Effector CD4-positive, alpha-beta T cell (primary cell): ENCODE results near the gene FOXQ1.
"Not testable (repeated sequence)": the region's sequence is repeated elsewhere in the genome, so short reads cannot be mapped to it uniquely, and the experiment has no call there.

ENCODE experiments used
- DNase-seq: peaks from one replicate; pipeline ENCODE4 v3.0.0-alpha.2; 2020

FOXQ1 gene

DNA sequence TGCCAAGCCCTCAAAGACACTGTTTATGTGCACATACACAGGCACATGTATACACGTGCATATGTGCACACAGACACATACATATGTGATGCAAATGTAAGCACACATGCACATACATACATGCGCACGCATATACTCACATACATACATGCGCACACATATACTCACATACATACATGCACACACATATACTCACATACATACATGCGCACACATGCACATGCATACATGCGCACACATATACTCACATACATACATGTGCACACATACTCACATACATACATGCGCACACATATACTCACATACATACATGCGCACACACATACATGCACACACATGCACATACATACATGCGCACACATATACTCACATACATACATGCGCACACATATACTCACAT is 20.5 kb upstream of the FOXQ1 start:
- DNase-seq = no peak

DNA sequence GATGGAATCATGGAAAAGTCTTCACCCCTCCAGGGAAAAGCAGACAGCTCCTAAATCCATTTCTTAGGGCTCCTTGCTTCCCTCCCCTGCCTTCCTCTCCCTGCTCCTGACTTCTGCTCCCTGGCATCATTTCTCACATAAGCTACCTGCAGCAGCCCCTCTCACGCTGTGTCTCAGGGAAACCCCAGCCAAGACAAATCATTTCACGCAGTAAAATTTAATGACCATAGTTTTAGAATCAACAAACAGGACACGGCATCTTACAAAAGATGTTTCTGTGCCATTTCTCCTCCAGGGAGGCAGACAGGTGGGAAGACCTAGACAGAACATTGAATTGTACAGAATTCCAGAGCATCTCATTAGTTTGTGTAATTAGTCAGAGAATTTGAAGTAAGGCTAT is 16.5 kb upstream of the FOXQ1 start:
- DNase-seq = no peak

DNA sequence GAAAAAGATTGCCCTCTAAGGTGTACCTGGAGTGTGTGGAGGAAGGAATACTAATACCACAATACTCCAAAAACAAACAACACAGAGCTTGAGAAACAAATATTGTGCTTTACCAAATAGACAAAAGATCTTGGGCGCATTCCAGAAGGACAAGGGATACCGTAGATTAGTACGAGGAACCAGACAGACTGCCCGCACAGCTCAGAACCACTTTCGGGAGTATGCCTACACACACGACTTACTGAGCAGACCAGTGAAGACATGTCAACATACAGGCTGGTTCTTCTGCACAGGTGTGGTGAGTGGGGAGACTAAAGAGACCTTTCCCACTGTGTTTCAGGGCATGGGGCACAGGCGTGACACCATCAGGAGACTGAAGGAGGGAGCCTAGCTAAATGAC is 15.8 kb upstream of the FOXQ1 start:
- DNase-seq = no peak

DNA sequence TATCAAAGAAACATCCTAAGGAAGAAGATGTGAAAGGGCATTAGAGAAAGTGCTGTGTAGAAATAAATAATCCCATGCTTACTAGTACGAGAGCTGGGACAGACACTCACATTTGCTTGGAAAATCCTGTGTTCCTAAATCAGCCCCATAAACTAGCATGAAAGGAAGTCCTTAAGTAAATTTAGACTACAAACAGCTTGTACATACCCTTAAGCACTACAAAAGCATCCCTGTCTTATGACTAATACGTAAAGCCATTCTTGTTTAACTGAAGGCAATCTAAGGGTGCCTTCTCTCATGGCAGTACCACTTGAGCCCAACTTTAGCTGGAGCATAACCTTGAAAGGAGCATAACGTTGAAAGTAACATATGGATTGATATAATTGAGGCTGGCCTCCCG is 15.4 kb upstream of the FOXQ1 start:
- no peak for DNase-seq

DNA sequence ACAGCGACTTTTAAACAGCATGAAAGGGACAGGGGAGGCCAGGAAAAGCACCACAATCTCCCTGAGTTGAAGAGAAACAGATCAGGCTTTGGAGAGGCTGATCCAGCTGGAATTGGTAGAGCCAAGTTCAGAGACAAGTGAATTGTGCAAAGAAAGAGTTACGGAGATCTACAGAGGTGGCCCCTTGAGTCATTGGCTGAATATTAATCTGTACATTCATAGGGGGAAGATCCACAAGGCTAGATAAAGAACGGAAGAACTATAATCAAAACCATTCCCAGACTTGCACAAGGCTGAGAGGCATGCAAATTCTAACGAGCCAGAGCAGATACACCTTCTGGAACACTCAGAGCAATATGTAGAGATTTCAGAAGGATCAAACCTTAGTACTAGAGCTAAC is 14.2 kb upstream of the FOXQ1 start:
- DNase-seq = no peak

DNA sequence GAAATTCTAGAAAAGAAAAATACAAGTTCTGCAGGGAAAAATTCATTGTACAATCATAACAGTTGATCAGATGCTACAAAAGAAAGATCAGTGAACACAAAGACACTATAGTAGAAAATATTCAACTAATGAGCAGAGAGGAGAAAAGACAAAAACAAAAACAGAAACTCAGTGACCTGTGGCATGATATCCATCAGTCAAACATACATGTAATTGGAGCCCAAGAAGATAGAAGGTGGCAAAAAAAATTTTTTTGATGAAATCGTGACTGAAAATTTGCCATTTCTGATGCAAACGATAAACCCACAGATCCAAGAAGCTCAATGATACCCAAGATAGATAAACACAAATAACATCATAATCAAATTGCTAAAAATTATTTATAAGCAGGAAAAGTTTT is 13.1 kb upstream of the FOXQ1 start:
- DNase-seq = no peak

DNA sequence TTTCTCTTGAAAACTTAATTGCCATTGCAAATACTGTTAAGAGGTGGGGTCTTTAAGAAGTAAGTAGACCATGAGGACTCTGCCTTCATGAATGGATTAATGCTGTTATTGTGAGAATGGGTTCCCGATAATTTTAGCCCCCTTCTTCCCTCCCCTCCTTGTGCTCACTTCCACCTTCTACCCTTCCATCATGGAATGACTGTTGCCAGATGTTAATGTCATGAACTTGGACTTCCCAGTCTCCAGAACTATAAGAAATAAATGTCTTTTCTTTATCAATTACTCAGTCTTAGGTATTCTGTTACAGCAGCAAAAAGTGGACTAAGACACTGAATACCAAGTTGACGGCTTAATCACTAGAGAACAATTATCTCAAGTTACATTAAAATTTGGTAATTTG is 5.8 kb upstream of the FOXQ1 start:
- no peak for DNase-seq

DNA sequence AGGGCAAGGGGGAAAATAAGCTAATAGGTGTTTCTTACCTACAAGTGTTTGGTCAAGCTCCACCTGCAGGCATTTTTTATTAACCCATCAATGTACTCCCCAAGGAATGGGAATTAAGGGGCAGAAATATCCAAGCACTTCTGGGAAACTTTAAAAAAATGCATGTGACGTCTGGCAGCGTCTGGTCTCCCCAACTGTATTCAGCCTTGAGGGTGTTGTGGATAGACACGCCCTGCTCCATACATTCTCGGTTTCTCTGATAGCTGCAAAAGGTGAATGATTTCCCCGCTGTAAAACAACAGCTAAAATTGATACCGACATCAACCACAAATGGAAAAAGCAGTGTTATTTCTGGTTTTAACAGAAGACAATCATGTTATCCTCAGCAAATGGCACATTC is 2.5 kb upstream of the FOXQ1 start:
- no peak for DNase-seq

DNA sequence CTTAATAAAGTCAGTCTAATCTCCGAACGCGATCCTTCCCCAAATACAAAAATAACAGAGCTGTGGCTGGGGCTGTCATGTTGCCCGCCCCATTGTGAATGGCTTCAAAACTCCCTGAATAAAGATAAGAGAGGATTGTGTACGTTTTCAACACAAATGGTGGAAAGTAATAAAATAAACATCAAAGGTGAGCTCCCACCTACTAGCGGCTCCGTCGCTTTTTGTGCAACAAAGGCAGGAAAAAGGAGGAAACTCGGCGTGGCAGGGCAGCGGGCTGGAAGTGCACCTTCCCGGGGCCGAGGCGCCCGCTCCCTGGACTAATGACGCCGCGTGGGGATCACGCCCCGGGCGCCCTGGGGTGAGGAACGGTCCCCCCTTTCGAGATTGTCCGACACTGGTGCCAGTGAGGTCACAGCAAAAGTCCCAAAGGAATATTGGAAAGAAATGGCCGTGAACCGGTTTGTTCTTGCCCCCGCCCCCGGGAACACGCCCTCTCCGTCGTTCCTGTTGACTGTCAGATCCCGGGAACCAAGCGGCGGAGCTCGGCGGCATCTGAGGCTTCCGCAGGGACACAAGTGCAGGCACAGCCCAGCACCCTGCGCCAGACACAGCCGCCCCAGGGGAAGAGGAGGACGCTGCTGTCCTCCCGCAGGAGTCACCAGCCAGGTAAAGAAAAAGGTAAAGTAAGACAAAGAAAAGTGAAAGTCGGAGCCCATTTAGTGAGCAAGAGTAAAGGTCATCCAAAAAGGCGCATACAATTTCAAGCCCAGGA is 1.1 kb upstream of the FOXQ1 start:
- DNase-seq = no peak

DNA sequence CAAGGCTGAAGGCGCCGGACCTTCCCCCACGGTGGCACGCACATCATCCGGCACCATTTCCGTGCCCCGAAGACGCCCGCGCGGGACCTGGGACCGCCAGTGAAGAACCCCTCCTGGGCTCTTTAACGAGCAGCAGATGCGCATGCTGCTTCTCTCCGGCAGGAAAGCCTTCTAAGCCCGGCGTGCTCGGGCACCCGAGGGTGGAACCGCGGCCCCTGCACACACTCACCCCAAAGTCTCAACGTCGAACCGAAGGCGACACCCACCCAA is 240 bp downstream of the FOXQ1 start:
- DNase-seq = no peak

DNA sequence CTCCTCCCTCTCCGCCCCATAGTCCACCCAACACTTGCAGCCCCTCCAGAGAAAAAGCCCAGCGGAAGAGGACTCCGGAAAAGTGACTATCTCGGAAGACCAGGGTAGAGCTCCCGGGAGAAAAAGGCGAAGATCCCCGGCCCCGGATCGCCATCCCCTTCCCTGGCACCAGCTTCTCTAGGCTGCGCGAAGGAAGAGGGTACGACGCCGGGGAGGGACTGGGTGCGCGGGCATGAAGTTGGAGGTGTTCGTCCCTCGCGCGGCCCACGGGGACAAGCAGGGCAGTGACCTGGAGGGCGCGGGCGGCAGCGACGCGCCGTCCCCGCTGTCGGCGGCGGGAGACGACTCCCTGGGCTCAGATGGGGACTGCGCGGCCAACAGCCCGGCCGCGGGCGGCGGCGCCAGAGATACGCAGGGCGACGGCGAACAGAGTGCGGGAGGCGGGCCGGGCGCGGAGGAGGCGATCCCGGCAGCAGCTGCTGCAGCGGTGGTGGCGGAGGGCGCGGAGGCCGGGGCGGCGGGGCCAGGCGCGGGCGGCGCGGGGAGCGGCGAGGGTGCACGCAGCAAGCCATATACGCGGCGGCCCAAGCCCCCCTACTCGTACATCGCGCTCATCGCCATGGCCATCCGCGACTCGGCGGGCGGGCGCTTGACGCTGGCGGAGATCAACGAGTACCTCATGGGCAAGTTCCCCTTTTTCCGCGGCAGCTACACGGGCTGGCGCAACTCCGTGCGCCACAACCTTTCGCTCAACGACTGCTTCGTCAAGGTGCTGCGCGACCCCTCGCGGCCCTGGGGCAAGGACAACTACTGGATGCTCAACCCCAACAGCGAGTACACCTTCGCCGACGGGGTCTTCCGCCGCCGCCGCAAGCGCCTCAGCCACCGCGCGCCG is 822 bp downstream of the FOXQ1 start:
- DNase-seq = no peak

DNA sequence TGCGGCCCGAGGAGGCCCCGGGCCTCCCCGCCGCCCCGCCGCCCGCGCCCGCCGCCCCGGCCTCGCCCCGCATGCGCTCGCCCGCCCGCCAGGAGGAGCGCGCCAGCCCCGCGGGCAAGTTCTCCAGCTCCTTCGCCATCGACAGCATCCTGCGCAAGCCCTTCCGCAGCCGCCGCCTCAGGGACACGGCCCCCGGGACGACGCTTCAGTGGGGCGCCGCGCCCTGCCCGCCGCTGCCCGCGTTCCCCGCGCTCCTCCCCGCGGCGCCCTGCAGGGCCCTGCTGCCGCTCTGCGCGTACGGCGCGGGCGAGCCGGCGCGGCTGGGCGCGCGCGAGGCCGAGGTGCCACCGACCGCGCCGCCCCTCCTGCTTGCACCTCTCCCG is 1.5 kb downstream of the FOXQ1 start:
- no peak for DNase-seq

DNA sequence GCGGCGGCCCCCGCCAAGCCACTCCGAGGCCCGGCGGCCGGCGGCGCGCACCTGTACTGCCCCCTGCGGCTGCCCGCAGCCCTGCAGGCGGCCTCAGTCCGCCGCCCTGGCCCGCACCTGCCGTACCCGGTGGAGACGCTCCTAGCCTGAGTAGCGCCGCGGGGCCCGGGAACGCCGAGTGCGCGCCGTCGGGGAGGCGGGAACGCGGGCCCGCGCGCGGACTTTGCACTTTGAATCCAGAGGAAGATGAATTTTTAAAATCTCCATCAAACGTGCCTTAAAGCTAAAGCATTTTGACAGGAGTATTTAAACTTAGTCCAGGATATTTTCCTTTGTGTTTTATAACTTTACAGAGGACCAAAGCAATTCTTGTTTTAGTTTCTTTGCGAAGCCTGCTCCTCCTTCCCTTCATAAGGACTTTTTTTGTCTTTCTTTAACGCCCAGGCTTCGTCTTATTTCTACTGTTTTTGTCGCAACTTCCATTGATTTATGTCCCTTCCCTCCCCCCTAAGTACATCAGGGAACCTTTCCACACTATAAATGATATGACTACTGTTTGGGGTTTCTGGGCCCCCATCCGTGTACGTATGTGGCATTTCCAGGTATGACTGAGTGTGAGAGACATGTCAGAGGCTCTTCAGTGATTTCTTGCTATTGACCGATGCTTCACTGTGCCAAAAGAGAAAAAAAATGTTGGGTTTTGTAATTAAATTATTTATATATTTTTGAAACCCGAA is 2.0 kb downstream of the FOXQ1 start:
- DNase-seq = no peak

DNA sequence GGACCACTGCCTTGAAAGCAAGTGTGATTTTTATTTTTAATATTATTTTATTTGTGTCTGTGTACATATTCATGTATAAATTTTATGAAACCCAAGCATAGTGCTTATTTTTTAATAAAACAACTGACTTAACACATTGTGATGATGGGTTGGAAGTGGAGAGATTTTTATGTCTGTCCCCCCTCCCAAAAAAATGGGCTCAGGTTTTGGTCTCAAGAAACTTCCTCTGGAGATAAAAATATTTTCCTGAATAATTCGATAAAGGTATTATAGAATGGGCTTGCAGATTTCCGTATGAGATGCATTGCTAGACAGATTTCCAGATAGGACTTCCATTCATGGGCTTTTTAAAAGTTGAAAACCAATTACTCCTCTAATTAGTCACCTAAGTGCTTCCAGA is 2.7 kb downstream of the FOXQ1 start:
- no peak for DNase-seq

DNA sequence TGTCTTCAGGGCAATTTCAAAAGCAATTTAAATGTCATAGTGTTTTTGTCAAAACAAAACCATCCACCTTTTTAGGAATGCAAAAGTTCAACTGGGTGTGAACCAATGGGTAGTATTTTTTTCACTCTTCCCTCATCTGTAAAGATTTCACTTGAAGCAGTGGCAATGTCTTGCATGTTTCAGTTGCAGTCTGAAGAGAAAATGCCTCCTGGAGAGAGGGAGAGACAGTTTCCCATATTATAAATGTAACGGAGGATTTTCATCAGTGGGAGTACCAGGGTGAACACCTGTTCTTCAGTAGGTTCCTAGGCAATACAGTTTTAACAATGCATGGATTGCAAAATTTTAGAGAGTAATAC is 3.3 kb downstream of the FOXQ1 start:
- no peak for DNase-seq

DNA sequence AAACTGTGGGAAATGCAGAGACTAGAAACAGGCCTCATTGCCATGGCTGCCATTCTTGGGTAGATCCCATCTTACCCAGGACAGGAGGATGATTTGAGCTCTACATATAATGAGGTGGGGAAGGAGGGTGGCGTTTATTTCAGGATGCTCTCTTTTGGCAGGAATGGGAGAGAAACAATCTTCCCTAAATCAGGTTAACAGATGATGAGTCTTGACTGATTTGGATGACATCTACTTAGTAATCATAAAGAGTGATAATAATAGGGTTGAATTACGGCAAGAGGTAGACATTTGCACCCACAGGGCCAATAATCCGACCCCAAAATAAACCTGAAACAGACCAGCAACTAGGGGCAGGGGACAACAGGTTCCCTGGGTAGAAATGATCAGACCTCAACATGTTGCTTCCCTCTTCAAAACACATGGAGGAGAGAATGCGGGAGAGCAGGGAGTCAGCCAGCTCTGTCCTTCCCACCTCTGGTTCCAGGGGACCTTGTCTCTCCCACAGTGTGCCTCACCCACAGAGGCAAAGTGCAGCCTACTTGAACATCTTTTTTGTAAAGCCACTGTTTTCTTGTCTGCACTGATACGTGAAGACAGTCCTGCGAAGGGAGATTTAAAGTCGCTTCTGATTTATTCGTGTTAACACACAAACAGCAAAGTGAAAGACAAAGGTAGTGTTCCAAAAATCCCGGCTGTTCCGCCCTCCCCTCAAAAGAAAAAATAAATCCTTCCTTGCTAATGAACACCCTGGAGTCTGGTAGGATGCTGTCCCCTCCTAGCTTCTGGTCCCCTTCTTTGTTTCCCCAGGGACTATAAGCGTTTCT is 3.9 kb downstream of the FOXQ1 start:
- DNase-seq = no peak

DNA sequence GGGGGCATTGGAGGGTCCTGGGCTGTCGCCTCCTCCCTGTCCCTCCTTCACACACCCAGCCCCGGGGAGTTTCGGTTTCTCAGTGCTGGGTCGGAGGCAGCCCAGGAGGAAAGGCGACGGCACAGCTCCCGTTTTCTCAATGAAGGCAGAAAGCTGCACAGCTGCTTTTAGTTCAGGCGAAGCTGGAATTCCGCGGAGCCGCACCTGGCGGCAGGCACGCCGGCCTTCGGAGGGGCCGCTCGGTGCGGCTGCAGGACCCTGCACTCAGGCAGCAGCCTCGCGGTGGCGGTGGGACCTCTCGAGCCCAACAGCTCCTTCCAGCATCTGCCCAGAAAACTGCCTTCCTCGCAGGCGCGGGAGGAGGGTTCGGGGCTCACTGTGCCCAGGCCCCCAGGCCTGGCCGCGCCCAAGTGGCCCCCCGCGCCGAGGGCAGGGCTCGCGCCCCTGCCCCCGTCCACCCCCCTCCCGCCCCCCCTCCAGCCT is 4.6 kb downstream of the FOXQ1 start:
- DNase-seq = no peak

DNA sequence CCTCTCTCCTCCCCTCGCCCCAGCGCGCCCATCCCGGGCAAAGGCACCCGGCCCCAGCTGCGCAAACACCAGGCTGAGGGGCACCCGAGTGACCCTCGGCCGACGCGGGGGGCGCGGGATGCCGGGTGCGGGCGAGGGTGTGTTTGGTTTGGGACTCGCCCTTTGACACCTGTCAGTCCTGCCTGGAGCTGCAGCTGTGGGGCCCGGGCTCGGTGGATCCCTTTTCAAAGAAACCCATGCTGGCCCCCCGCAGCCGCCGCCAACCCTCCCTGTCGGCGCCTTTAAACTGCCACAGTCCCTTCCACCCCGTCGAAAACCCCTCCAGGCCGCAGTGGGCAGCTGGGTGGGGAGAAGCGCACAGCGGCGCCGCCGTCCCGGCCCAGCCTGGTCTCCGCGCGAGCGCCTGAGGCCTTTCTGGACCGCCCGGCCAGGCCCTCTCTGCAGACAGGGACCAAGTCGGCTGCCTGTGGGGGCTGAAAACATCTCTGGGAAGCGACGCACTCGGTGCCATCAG is 5.5 kb downstream of the FOXQ1 start:
- no peak for DNase-seq

DNA sequence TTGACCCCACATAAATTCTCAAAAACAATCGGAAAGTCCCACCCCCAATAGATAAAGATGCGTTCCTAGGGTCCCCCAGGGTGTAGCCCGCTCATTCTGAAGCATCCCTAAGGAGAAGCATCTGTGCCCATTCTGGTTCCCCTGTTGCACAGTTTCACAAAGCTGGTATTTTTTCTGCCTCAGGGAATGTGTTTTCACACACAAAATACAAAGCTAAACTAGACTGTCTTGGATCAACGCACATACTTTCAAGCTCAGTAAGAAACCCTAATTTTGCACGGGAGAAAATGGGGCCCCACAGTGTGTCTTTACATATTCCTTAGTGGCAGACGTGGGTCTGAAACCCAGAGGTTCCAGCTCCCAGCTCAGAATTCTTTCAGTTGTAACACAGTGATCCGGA is 6.1 kb downstream of the FOXQ1 start:
- DNase-seq = no peak

DNA sequence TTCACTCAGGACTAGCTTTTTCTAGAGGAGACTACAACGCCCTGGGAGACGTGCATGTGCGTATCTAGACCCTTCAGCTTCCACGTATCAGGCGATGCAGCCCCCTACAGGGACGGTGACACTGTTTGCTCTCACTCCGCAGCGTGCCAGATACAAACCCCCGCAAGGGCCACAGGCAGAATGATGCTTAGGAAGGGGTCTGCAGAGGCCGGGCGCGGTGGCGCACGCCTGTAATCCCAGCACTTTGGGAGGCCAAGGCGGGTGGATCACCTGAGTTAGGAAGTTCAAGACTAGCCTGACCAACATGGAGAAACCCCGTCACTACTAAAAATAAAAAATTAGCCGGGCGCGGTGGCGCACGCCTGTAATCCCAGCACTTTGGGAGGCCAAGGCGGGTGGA is 6.7 kb downstream of the FOXQ1 start:
- DNase-seq = not testable (repeated sequence)

DNA sequence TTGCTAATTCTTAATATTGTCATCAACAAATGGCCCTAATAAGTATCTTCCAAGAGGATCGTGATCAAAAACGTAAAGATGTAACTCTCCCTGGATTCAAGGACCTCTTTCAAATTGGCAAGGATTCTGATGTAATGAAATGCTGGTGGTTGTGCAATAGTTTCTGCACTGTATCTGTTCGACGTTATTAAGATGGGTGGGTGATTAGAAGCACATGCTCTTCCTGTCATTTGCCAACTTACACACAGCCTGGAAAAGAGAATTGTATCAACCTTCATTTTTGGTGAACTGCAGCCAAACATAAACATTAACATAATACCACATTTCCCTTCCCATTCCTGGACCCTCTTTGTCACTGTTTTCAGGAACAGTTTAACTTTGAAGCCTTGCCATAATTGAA is 9.8 kb downstream of the FOXQ1 start:
- no peak for DNase-seq

DNA sequence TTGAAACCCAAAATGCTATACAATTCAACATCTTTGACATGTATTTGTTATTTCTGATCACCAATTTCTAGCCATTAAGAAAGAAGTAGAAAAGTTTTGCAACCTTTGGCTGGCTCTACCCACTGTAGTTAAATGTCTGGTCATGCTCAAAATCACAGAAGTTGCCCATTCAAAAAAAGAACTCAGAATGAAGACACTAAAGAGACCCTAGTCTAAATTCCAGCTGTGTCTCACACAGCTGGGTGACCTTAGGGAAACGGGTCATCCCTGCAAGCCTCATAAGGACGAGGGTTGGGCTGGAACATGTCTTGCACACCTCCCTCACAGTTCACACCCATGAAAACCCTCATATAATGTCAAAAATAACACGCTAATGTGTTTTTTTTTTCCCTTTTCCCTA is 10.3 kb downstream of the FOXQ1 start:
- no peak for DNase-seq
